Kidney tubule cell (primary cell): Measurements from ENCODE around the gene GRK4.
A peak's percentile ranks its signal among the peaks of the same experiment; 100 is the strongest.
"Not testable (repeated sequence)": the region's sequence is repeated elsewhere in the genome, so short reads cannot be mapped to it uniquely, and the experiment has no call there.

Experiments used
- DNase-seq: peaks from one replicate; pipeline ENCODE4 v3.0.0-alpha.2; 2018; ENCODE audit warnings: low spot score

The GRK4 gene

GRCh38 chr4:2942037-2942531, 21.3 kb upstream of the GRK4 start:
- DNase-seq: no peak

- DNase-seq: peak; percentile 38
Measured at GRCh38 chr4:2942532-2943363, 20.6 kb upstream of the GRK4 start.

GRCh38 chr4:2943364-2944090, 19.8 kb upstream of the GRK4 start:
- DNase-seq: no peak

GRCh38 chr4:2944091-2944482, 19.3 kb upstream of the GRK4 start:
- no peak for DNase-seq

GRCh38 chr4:2944586-2945526, 18.5 kb upstream of the GRK4 start:
- DNase-seq: no peak

GRCh38 chr4:2945619-2946604, 17.5 kb upstream of the GRK4 start:
- DNase-seq: not testable (repeated sequence)

DNA sequence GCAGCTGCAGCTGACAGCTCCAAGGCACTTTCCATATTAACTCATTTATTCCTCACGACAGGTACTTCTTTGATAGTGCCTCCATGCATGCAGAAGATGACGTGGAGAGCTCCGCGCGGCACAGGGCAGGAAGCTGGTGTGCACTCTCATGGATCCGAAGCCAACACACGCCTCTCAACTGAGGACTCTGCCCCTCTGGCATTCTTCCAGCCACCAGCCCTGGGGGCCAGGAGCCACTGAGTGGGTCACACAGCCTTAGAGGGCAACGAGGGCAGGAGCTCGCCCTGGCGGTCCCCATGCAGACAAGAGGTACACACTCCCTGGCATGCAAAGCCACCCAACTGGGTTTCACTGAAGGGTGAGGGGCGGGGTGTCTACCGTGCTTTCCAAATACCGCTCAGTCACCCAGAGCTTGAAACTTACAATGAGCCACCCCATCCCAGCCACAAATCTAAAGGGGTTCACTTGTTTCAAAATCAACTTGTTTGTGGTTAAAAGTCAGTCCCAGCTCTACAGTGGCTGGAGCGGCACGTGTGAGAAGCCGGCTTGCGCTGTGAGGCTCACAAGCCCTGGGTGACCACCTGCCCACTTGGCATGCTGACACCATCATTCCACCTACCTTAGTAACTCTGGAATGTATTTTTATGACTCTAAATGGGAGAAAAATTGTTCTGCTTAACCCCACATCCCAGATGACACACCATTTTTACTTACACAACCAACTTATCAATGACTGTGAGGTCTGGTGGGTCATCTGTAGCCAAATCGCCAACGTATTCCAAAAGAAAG, 16.4 kb upstream of the GRK4 start:
- peak; percentile 74 for DNase-seq

GRCh38 chr4:2947926-2948325, 15.4 kb upstream of the GRK4 start:
- no peak for DNase-seq

DNA sequence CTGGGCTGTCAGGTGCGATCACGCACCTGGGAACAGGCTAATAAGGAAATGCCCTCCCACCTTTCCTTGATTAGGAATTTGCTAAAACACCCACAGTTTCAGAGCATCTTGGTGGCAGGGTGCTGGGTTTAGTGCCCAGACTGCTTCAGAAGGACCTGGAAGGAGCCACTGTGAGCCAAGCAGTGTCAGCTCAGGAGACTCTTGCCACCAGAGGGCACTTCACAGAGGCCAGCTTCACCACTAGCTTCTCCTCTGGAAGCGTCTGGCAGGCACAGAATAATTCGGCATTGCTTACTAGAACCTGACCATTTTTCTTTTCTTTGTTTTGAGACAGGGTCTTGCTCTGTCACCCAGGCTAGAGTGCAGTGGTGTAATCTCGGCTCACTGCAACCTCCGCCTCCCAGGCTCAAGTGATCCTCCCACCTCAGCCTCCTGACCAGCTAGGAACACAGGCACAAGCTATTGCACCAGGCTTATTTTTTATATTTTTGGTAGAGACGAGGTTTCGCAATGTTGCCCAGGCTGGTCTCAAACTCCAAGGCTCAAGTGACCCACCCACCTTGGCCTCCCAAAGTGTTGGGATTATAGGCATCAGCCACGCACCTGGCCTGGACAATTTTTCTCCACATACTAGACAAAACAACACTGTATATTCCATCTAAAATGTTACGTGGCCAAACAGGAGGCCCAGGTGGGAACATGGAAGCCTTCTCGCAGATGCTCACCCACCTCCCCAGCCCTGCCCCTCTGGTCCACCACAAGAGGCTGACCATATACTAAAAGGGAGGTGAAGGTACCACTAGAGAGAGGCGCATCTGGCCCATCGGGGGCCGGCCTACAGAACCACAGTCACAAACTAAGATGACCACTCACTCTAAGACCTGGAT, 14.2 kb upstream of the GRK4 start:
- no peak for DNase-seq

DNA sequence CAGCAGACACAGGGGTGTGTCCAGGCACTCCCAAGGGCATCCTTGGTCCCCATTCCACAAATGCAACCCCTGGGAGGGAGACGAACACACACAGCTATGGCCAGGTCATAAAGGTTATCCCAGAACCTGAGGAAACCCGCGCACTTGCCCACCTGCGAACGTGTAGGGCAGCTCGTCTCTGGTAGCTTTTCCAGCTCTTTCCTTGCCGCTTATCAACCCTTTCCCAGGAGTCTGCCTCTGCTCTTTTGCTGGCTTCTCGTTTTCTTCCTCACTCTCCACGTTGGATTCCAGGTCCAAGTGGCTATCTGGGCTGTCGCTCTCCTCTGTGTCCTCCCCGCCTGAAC, 13.6 kb upstream of the GRK4 start:
- no peak for DNase-seq

GRCh38 chr4:2950221-2950989, 13.0 kb upstream of the GRK4 start:
- no peak for DNase-seq

DNA sequence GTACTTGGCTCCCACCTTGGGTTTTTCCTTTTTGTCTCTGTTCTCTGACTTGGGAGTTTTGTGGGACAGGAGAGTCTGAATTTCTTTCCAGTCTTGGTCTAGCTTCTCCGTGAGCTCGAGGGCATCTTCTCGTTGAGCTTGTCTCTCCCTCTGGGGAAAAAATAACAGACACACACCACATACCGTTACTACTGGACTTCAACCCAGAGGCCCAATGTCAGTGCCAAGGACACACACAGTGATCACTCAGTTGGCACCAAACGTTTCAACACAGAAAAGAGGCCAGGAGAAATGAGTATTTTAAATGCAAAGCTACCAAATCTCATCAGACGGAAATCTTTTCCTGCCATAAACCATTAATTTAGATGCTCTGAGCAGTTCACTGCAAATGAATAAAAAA, 9.9 kb upstream of the GRK4 start:
- DNase-seq: no peak

DNA sequence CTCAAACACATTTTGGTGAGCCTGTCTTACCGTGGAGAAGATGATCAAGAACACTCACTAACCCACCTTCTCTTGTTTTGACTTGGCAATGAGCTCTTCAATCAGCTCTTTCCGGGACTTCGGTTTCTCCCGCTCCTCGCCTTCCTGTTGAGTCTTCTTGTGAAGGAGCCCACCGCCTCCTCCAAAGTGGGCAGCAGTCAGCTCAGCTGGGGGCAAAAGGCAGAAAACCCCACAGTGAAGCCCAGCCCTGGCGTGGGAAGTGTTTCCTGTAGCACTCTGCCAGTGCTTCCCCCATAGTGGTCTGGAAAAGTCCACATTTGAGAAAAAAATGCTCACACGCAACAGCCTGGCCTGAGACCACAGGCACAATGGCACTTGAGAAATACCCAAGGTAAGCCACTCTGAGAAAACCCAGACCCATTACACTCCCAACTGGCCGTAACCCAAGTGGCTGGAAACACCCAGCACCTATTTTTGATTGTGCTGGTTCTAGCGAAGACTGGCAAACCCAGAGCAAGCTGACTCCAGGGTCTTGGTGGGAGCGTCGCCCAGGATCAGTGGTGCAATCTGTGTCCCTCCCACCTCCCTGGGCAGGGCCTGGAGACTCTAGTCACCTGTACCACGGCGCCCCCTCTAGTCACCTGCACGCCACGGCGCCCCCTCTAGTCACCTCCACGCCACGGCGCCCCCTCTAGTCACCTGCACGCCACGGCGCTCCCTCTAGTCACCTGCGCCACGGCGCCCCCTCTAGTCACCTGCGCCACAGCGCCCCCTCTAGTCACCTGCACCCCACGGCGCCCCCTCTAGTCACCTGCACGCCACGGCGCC, 8.8 kb upstream of the GRK4 start:
- no peak for DNase-seq

DNA sequence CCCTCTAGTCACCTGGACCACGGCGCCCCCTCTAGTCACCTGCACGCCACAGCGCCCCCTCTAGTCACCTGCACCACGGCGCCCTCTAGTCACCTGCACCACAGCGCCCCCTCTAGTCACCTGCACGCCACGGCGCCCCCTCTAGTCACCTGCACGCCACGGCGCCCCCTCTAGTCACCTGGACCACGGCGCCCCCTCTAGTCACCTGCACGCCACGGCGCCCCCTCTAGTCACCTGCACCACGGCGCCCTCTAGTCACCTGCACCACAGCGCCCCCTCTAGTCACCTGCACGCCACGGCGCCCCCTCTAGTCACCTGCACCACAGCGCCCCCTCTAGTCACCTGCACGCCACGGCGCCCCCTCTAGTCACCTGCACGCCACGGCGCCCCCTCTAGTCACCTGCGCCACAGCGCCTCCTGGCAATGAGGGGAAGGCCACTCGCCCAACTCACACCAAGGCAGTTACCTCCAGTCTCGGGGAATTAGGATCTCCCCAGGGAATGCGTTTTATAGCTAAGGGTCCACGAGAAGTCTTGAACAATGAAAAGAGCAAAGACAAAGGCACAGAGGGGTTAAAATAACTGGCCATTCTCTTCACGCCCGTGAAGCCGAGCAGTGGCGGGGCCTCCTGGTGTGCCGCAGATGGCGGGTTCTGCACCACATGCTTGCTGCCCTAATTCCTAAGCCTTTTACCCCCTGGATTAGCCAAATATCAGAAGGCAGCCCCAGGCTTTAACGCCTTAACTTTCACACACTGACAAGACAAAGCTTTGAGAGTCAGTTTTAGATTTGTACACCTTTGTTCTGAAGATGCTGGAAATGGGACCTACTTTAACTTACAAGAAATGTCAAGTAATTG, 8.0 kb upstream of the GRK4 start:
- not testable (repeated sequence) for DNase-seq

DNA sequence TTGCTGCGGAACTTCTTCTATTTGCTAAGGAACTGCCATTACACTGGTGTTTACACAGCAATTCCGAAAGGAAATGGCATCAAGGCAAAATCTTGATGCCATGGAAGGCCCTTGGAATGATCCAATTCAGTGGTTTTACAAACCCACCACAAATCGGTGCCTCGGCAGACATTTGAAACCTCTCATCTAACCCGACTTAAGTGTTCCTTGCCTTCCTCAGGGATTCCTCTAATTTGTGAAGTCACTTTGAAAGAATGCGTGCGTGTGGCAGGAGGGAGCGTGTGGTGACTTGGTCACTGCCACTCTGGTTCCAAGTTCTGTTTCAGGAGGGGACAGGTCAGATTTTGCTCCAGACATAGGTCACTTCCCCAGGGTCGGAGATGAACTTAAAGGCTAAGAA, 4.9 kb upstream of the GRK4 start:
- DNase-seq: peak; percentile 57

GRCh38 chr4:2960450-2960849, 2.9 kb upstream of the GRK4 start:
- not testable (repeated sequence) for DNase-seq

DNA sequence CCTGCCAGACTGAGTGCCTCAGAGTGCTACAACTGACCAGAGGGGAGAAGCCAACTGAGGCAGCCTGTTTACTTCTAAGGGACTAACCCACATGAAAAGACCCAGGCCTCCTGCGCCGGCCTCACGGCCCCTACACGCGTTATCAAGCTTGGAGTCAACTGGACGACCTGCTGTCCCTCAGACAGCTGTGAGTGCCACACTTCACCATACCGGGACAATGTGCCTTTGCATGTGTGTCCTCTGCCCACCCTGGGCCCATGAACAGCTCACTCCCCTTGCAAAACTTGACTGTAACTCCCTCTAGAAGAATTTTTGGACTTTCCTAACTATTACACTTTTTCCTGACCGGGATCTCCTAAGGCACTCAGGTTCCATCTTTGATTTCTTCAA, 2.0 kb upstream of the GRK4 start:
- DNase-seq: no peak
